Measurements from ENCODE around the gene DNAH10. TPM values are rescaled to one million over a fixed set of nuclear protein-coding genes. Genes with fewer than 3 reads are reported as not detected.

Gene DNAH10
- total and polyA plus RNA-seq, 2 of the 13 experiments (the other 11 are each of a cell fraction or from before 2014, with no cell fraction given) = 0.01 to 0.02 TPM

GRCh38 chr12:123973552-123974341 lies 211.6 kb downstream of the DNAH10 start (continued):
- TF ChIP-seq, protein P1, sequence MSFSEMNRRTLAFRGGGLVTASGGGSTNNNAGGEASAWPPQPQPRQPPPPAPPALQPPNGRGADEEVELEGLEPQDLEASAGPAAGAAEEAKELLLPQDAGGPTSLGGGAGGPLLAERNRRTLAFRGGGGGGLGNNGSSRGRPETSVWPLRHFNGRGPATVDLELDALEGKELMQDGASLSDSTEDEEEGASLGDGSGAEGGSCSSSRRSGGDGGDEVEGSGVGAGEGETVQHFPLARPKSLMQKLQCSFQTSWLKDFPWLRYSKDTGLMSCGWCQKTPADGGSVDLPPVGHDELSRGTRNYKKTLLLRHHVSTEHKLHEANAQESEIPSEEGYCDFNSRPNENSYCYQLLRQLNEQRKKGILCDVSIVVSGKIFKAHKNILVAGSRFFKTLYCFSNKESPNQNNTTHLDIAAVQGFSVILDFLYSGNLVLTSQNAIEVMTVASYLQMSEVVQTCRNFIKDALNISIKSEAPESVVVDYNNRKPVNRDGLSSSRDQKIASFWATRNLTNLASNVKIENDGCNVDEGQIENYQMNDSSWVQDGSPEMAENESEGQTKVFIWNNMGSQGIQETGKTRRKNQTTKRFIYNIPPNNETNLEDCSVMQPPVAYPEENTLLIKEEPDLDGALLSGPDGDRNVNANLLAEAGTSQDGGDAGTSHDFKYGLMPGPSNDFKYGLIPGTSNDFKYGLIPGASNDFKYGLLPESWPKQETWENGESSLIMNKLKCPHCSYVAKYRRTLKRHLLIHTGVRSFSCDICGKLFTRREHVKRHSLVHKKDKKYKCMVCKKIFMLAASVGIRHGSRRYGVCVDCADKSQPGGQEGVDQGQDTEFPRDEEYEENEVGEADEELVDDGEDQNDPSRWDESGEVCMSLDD (CRISPR knock-in tag; IDR thresholded peaks at IDR 0.05; ENCODE audit: borderline replicate concordance) = no peak
- TF ChIP-seq PHF21A (CRISPR knock-in tag; IDR thresholded peaks at IDR 0.05) = no peak
- TF ChIP-seq CTCF (CRISPR knock-in tag; IDR thresholded peaks at IDR 0.05) = 0 out of 2 replicates have a peak, but pooled peaks have one; percentile 3
- TF ChIP-seq, protein P2, sequence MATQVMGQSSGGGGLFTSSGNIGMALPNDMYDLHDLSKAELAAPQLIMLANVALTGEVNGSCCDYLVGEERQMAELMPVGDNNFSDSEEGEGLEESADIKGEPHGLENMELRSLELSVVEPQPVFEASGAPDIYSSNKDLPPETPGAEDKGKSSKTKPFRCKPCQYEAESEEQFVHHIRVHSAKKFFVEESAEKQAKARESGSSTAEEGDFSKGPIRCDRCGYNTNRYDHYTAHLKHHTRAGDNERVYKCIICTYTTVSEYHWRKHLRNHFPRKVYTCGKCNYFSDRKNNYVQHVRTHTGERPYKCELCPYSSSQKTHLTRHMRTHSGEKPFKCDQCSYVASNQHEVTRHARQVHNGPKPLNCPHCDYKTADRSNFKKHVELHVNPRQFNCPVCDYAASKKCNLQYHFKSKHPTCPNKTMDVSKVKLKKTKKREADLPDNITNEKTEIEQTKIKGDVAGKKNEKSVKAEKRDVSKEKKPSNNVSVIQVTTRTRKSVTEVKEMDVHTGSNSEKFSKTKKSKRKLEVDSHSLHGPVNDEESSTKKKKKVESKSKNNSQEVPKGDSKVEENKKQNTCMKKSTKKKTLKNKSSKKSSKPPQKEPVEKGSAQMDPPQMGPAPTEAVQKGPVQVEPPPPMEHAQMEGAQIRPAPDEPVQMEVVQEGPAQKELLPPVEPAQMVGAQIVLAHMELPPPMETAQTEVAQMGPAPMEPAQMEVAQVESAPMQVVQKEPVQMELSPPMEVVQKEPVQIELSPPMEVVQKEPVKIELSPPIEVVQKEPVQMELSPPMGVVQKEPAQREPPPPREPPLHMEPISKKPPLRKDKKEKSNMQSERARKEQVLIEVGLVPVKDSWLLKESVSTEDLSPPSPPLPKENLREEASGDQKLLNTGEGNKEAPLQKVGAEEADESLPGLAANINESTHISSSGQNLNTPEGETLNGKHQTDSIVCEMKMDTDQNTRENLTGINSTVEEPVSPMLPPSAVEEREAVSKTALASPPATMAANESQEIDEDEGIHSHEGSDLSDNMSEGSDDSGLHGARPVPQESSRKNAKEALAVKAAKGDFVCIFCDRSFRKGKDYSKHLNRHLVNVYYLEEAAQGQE (IDR thresholded peaks at IDR 0.05; ENCODE audit: borderline replicate concordance in 1 of 2, low read depth in 1 of 2, low read length in 2 of 2) = peak in 1 of 2 experiments; percentile 61; a peak in 1 of 4 replicates
- TF ChIP-seq ZBTB46 (CRISPR knock-in tag; IDR thresholded peaks at IDR 0.05; ENCODE audit: borderline replicate concordance) = no peak
- TF ChIP-seq ZNF329 (CRISPR knock-in tag; IDR thresholded peaks at IDR 0.05; ENCODE audit: low read depth) = 0 out of 2 replicates have a peak, but pooled peaks have one; percentile 30
- peak; percentile 26; the same call in 1 of the 2 replicates for TF ChIP-seq TBX2 (CRISPR knock-in tag; IDR thresholded peaks at IDR 0.05; ENCODE audit: borderline replicate concordance)
- no peak for TF ChIP-seq ZBTB7A (CRISPR knock-in tag; IDR thresholded peaks at IDR 0.05)
- peak; percentile 51 for TF ChIP-seq ZNF687 (CRISPR knock-in tag; IDR thresholded peaks at IDR 0.05)
